Suprapubic skin (tissue), 4 donors: ENCODE data around the gene NKAIN4.

Source experiments
- CTCF ChIP-seq, 2 donors: fragments of 200-600 bp in 1 of 2; fragments of 450-650 bp in 1 of 2; sonication (generic) in 1 of 2; IDR thresholded peaks; one replicate each; pipeline ENCODE4 v1.5.1; 2016 to 2019; ENCODE audit warnings: antibody characterized with exemption in 2 of 2, mild to moderate bottlenecking in 1 of 2, moderate library complexity in 1 of 2
- EP300 ChIP-seq: sonication (generic); formaldehyde crosslinking; IDR thresholded peaks from one replicate; pipeline ENCODE4 v1.6.1; 2017; ENCODE audit warnings: antibody characterized with exemption
- POLR2A ChIP-seq, 2 donors: fragments of 450-650 bp; IDR thresholded peaks; one replicate each; pipeline ENCODE4 v1.6.1; 2017; ENCODE audit warnings: antibody characterized with exemption in 2 of 2, mild to moderate bottlenecking in 2 of 2, moderate library complexity in 2 of 2
- POLR2AphosphoS5 ChIP-seq, 3 donors: sonication (generic); formaldehyde crosslinking; IDR thresholded peaks; one replicate each; pipeline ENCODE4 v1.6.1; 2017; ENCODE audit warnings: antibody characterized with exemption in 3 of 3

- no peak for TF ChIP-seq CTCF (IDR thresholded peaks at IDR 0.05)
- no peak for TF ChIP-seq POLR2A (IDR thresholded peaks at IDR 0.05)
- no peak for TF ChIP-seq POLR2AphosphoS5 (IDR thresholded peaks at IDR 0.05)
- no peak for TF ChIP-seq EP300
Observed at GRCh38 chr20:63295018-63295417, 40.8 kb upstream of the NKAIN4 start.
